CD8-positive, alpha-beta memory T cell (primary cell): ENCODE measurements around the gene CARD18. TPM values are rescaled to one million over a fixed set of nuclear protein-coding genes. Genes with fewer than 3 reads are reported as not detected.
A peak's percentile ranks its signal among the peaks of the same experiment; 100 is the strongest.

ENCODE experiments used
- CTCF ChIA-PET: fragments of 350-600 bp; sonication (Branson Sonifier 250); formaldehyde crosslinking; loops from one replicate; lab custom pipeline; 2021; ENCODE audit warnings: antibody characterized with exemption; lab: Charles Lee
- POLR2A ChIA-PET: fragments of 350-600 bp; sonication (Branson Sonifier 250); formaldehyde crosslinking; loops from one replicate; lab custom pipeline; 2021; ENCODE audit warnings: antibody characterized with exemption; lab: Charles Lee
- DNase-seq, 5 donors: peaks; one replicate each; pipeline versions ENCODE4 v3.0.0 to v3.0.0-alpha.2; 2020 to 2022; ENCODE audit warnings: mixed read lengths in 1 of 5
- H3K27ac ChIP-seq: one replicate; pipeline ENCODE4 v1.7.0; 2013; ENCODE audit warnings: low read depth, mild to moderate bottlenecking, low read length, moderate library complexity
- H3K27me3 ChIP-seq: 2 replicates; pipeline ENCODE4 v1.7.0; 2013; ENCODE audit warnings: low read length, mild to moderate bottlenecking; ENCODE audit not compliant: insufficient read depth, poor library complexity, severe bottlenecking
- H3K36me3 ChIP-seq: 2 replicates; pipeline ENCODE4 v1.7.0; 2013; ENCODE audit warnings: mild to moderate bottlenecking, low read length, moderate library complexity; ENCODE audit not compliant: insufficient read depth
- H3K4me1 ChIP-seq: 2 replicates; pipeline ENCODE4 v1.7.0; 2013; ENCODE audit warnings: mild to moderate bottlenecking, low read length, moderate library complexity; ENCODE audit not compliant: insufficient read depth
- H3K4me3 ChIP-seq: 2 replicates; pipeline ENCODE4 v1.7.0; 2013; ENCODE audit warnings: mild to moderate bottlenecking, low read length
- H3K9me3 ChIP-seq: 2 replicates; pipeline ENCODE4 v1.7.0; 2013; ENCODE audit warnings: mild to moderate bottlenecking, low read length
- H3K27ac Mint-ChIP-seq, 8 donors: one replicate each; pipeline ENCODE4 v1.8.0; 2020 to 2021; ENCODE audit warnings: mixed read lengths in 8 of 8, mild to moderate bottlenecking in 6 of 8, inconsistent platforms in 3 of 8, moderate library complexity in 3 of 8
- H3K27me3 Mint-ChIP-seq, 2 donors: one replicate each; pipeline ENCODE4 v1.8.0; 2020 to 2021; ENCODE audit warnings: mixed read lengths in 2 of 2, mild to moderate bottlenecking in 1 of 2, moderate library complexity in 1 of 2
- H3K36me3 Mint-ChIP-seq, 3 donors: one replicate each; pipeline ENCODE4 v1.8.0; 2020 to 2021; ENCODE audit warnings: mixed read lengths in 3 of 3, inconsistent platforms in 1 of 3, mild to moderate bottlenecking in 1 of 3
- H3K4me1 Mint-ChIP-seq, 3 donors: one replicate each; pipeline ENCODE4 v1.8.0; 2020 to 2021; ENCODE audit warnings: mixed read lengths in 3 of 3, inconsistent platforms in 1 of 3, mild to moderate bottlenecking in 1 of 3
- H3K4me3 Mint-ChIP-seq, 7 donors: one replicate each; pipeline ENCODE4 v1.8.0; 2020 to 2021; ENCODE audit warnings: mixed read lengths in 7 of 7, mild to moderate bottlenecking in 6 of 7, moderate library complexity in 4 of 7, inconsistent platforms in 2 of 7
- H3K9me3 Mint-ChIP-seq, 5 donors: one replicate each; pipeline ENCODE4 v1.8.0; 2020 to 2022; ENCODE audit warnings: mixed read lengths in 5 of 5, mild to moderate bottlenecking in 3 of 5, moderate library complexity in 2 of 5, inconsistent platforms in 1 of 5
- polyA plus RNA-seq: library from polyadenylated mRNA; unstranded; fragments of 300-500 nt; fragmentation: Illumina TruSeq; gene quantifications from one replicate; pipeline ENCODE4 v1.2.3, GENCODE V29; 2021
- total RNA-seq, 2 experiments: library from RNA; stranded (reverse); gene quantifications; one replicate each; pipeline ENCODE4 v1.2.3, GENCODE V29; 2021

CARD18 gene
- total and polyA plus RNA-seq, 3 experiments from 2014 or later = not detected

DNA sequence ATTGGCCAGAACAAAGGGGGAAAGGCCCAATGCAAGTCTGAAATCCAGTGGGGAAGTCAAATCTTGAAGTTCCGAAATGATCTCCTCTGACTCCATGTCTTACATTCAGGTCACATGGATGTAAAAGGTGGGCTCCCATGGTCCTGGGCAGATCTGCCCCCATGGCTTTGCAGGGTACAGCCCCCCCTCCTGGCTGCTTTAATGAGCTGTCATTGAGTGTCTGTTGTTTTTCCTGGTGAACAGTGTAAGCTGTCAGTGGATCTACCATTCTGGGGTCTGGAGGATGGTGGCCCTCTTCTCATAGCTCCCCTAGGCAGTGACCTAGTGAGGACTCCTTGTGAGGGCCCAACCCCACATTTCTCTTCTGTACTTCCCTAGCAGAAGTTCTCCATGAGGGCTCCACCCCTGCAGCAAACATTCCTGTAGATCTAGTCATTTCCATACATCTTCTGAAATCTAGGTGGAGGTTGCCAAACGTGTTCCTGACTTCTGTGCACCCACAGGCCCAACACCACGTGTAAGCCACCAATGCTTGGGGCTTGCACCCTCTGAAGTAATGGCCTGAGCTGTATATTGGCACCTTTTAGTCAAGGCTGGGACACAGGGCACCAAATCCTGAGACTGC is 9.3 kb downstream of the CARD18 start:
- ChIA-PET POLR2A (no interaction called here), CTCF (no interaction called here)
- H3K27ac Mint-ChIP-seq = peak overlapping the region in 1 of 8 donors; percentile 46
- Histone ChIP-seq H3K4me3 (no peak overlapping the region), H3K4me1 (no peaks in the 10 kb centered on the region), H3K9me3 (no peaks in the 10 kb centered on the region), H3K27me3 (no peaks in the 10 kb centered on the region), H3K36me3 (no peaks in the 10 kb centered on the region), H3K27ac (no peak overlapping the region)
- peaks cover 0 to 12% (median 0%) of the 10 kb centered on the region in 3 donors for H3K36me3 Mint-ChIP-seq
- DNase-seq = no peak
- H3K9me3 Mint-ChIP-seq = peaks cover 0 to 12% (median 2%) of the 10 kb centered on the region in 5 donors
- no peaks in the 10 kb centered on the region for H3K4me1 Mint-ChIP-seq
- H3K27me3 Mint-ChIP-seq = peaks cover 0 to 4% of the 10 kb centered on the region in 2 donors
- H3K4me3 Mint-ChIP-seq = no peak overlapping the region

DNA sequence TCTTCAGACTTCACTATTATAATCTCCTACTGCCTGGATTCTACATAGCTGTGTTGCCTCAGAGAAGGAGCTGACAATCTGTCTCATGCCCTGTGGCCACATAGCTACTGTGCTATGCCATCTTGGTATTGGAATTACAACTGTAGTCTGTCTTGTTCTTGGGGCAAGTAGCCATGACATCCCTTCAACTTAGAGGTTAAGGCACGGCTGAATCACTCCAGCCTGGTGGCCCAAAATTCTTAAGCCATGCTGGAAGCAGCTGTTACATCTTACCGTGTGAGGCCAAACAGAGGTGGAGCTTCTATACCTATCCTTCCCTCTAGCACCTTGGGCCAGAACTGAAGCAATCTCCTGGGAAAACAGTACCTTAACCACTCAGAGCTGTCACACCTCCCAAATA is 14.8 kb downstream of the CARD18 start:
- Mint-ChIP-seq H3K4me1 (no peaks in the 10 kb centered on the region), H3K9me3 (peaks cover 0 to 6% (median 0%) of the 10 kb centered on the region in 5 donors), H3K27me3 (no peaks in the 10 kb centered on the region), H3K36me3 (no peaks in the 10 kb centered on the region), H3K27ac (no peak overlapping the region), H3K4me3 (no peak overlapping the region)
- no peak for DNase-seq
- H3K36me3 ChIP-seq = no peaks in the 10 kb centered on the region
- ChIA-PET POLR2A (no interaction called here), CTCF (interaction anchor here (0.7 kb wide), 1 partner anchor 11 kb away, joined by 3 read pairs; no protein-coding TSS in a partner anchor)
- no peaks in the 10 kb centered on the region for H3K4me1 ChIP-seq
- no peaks in the 10 kb centered on the region for H3K9me3 ChIP-seq
- H3K27me3 ChIP-seq = no peaks in the 10 kb centered on the region
- no peak overlapping the region for H3K27ac ChIP-seq
- no peak overlapping the region for H3K4me3 ChIP-seq

DNA sequence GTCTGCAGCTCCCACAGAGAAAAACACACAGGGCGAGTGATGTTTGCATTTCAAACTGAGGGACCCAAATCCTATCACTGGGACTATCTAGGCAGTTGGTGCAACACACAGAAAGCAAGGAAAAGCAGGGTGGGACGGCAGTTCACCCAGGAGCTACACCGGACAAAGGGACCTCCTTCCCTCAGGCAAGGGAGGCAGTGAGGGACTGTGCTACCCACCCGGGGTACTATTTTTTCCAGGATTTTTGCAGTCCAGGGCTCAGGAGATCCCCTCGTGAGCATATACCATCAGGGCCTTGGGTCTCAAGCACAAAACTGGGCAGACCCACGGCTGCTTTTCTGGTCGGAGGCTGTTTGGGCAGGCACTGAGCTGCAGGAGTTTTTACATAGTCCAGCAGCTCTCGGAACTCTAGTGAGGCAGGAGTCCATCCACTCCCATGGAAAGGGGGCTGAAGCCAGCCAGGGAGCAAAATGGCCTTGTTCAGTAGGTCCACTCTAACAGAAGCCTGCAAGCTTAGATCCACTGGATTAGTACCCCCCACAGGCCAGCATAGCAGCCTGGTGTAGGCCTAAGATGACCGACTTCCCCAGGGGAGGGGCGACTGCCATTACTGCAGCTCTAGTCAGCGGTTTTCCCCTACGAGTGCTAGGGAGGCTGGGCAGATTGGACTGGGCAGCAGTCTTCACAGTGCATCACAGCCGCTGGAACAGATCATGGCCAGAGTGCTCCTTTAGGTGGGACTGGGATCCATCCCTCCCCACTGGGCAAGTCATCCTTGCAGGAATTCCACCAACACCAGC is 28.2 kb downstream of the CARD18 start:
- peaks cover 9 to 14% (median 11%) of the 10 kb centered on the region in 3 donors for H3K4me1 Mint-ChIP-seq
- no peaks in the 10 kb centered on the region for H3K27me3 ChIP-seq
- peaks cover 0 to 1% (median 0%) of the 10 kb centered on the region in 5 donors for H3K9me3 Mint-ChIP-seq
- H3K4me1 ChIP-seq = no peaks in the 10 kb centered on the region
- DNase-seq = no peak
- no peak overlapping the region for H3K27ac ChIP-seq
- no peak overlapping the region for H3K4me3 ChIP-seq
- H3K36me3 ChIP-seq = no peaks in the 10 kb centered on the region
- POLR2A ChIA-PET = no interaction called here
- H3K27ac Mint-ChIP-seq = no peak overlapping the region
- peaks cover 0 to 5% (median 0%) of the 10 kb centered on the region in 3 donors for H3K36me3 Mint-ChIP-seq
- CTCF ChIA-PET = no interaction called here
- H3K27me3 Mint-ChIP-seq = peaks cover 4 to 39% of the 10 kb centered on the region in 2 donors
- no peak overlapping the region for H3K4me3 Mint-ChIP-seq
- H3K9me3 ChIP-seq = no peaks in the 10 kb centered on the region

DNA sequence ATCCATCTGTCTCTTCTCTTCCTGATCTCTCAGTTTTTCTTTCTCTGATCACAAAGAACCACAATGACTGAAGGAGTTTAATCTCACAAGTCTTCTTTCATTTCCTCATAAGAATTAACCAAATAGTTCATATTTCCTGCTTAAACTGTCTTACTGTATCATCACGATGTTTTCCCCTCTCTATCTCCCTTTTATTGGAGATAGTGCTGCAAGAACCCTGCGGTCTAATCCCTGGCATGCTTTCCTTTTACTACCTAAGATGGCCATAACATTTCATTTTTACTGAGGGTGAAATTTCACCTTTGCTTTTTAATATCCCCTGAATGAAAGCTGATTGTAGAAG is 28.9 kb downstream of the CARD18 start:
- DNase-seq = no peak
- ChIA-PET POLR2A (no interaction called here), CTCF (no interaction called here)
- Mint-ChIP-seq H3K27me3 (peaks cover 4 to 33% of the 10 kb centered on the region in 2 donors), H3K4me3 (no peak overlapping the region), H3K27ac (peak overlapping the region in 1 of 8 donors; percentile 4), H3K4me1 (peaks cover 9 to 14% (median 11%) of the 10 kb centered on the region in 3 donors), H3K9me3 (peaks cover 0 to 1% (median 0%) of the 10 kb centered on the region in 5 donors), H3K36me3 (peaks cover 0 to 4% (median 0%) of the 10 kb centered on the region in 3 donors)
- Histone ChIP-seq H3K36me3 (no peaks in the 10 kb centered on the region), H3K4me1 (no peaks in the 10 kb centered on the region), H3K4me3 (no peak overlapping the region), H3K27ac (no peak overlapping the region), H3K9me3 (no peaks in the 10 kb centered on the region), H3K27me3 (no peaks in the 10 kb centered on the region)

DNA sequence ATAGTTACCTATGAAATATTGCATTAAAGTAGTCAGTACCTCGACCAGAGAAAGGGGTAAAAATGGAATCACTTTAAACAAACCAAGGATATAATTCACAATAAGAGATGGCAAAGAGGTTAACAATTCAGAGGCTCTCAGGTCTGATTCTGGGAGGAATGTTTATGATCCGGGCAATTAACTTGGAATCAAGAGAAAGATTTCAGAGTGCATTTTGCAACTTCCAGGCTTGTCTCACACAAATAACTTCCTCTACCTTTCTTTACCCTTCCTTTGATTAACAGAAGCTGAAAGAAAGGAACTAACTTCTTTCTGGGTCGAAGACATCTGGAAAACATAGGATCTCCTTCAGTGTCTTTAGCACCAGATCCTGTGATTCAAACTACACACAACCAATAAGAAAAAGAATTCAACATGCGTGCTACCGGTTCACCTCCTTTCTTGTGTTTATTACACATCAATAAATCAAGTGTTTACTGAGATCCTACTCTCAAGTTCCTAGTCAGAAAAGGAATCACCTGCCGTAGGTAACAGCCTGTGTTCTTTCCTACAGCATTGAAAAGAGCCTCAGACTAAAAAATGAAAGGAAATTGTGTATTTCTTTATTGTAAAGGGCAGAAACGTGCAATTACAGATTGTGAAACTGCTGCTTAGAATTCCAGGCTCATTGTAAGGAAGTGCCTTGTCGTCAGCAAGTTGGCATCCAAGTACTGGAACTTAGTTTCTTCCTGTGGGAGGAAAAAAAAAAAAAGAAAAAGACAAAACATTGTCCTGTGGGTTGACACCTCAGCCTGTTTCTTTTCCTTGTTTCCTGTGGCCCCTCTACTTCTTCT is 29.5 kb downstream of the CARD18 start:
- H3K4me3 ChIP-seq = no peak overlapping the region
- CTCF ChIA-PET = no interaction called here
- no peak overlapping the region for H3K27ac Mint-ChIP-seq
- H3K27me3 ChIP-seq = no peaks in the 10 kb centered on the region
- H3K36me3 ChIP-seq = no peaks in the 10 kb centered on the region
- H3K27me3 Mint-ChIP-seq = peaks cover 3 to 33% of the 10 kb centered on the region in 2 donors
- H3K4me1 Mint-ChIP-seq = peaks cover 9 to 14% (median 11%) of the 10 kb centered on the region in 3 donors
- no peak overlapping the region for H3K27ac ChIP-seq
- H3K4me3 Mint-ChIP-seq = no peak overlapping the region
- H3K9me3 Mint-ChIP-seq = peaks cover 0 to 1% (median 0%) of the 10 kb centered on the region in 5 donors
- no peaks in the 10 kb centered on the region for H3K9me3 ChIP-seq
- POLR2A ChIA-PET = no interaction called here
- H3K4me1 ChIP-seq = no peaks in the 10 kb centered on the region
- H3K36me3 Mint-ChIP-seq = peaks cover 0 to 4% (median 0%) of the 10 kb centered on the region in 3 donors
- no peak for DNase-seq

DNA sequence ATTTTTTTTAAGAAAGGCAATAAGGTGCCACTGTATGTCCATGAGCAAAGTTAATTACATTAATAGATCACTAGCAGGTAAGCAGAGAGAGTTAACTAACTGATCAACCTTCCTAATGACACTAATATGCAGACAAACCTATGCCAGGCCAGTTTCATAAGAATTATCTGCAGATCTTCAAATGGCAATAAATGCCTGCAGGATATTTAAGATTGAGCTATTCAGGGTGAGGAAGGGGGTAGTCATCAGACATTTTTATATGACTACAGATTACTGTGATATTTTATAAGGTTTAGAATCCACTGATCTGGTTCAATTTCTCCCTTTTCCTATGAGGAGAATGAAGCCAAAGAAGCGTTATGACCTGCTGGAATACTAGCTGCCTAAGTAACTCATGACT is 30.2 kb downstream of the CARD18 start:
- Histone ChIP-seq H3K27me3 (no peaks in the 10 kb centered on the region), H3K36me3 (no peaks in the 10 kb centered on the region), H3K4me3 (no peak overlapping the region), H3K4me1 (no peaks in the 10 kb centered on the region), H3K9me3 (no peaks in the 10 kb centered on the region), H3K27ac (no peak overlapping the region)
- Mint-ChIP-seq H3K9me3 (peaks cover 0 to 1% (median 0%) of the 10 kb centered on the region in 5 donors), H3K4me3 (no peak overlapping the region), H3K27ac (no peak overlapping the region), H3K27me3 (peaks cover 3 to 30% of the 10 kb centered on the region in 2 donors), H3K36me3 (peaks cover 0 to 4% (median 0%) of the 10 kb centered on the region in 3 donors), H3K4me1 (peaks cover 9 to 19% (median 11%) of the 10 kb centered on the region in 3 donors)
- CTCF ChIA-PET = no interaction called here
- no peak for DNase-seq
- POLR2A ChIA-PET = no interaction called here

DNA sequence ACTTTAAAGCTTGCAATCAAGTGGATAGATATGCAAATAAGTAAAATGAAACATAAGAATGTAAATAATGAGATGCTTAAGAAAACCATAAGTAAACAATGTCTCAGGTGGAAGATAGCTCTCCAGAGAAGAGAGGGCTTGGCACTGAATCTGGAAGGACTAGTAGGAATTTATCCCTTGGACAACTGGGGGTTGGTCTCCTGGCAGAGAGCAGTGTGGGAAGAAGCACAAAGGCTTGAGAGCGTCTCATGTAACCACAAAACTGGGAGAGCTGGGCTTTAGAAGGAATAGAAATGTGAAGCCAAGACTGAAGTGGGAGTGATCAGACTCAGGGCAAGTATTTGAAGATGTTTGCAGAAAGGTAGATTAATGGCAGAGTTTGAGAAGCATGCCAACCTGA is 31.3 kb downstream of the CARD18 start:
- Histone ChIP-seq H3K4me3 (no peak overlapping the region), H3K27ac (no peak overlapping the region), H3K9me3 (no peaks in the 10 kb centered on the region), H3K27me3 (no peaks in the 10 kb centered on the region), H3K4me1 (no peaks in the 10 kb centered on the region), H3K36me3 (no peaks in the 10 kb centered on the region)
- H3K27me3 Mint-ChIP-seq = peaks cover 3 to 30% of the 10 kb centered on the region in 2 donors
- ChIA-PET CTCF (no interaction called here), POLR2A (no interaction called here)
- H3K36me3 Mint-ChIP-seq = peaks cover 0 to 4% (median 0%) of the 10 kb centered on the region in 3 donors
- no peak overlapping the region for H3K27ac Mint-ChIP-seq
- DNase-seq = no peak
- H3K4me1 Mint-ChIP-seq = peaks cover 9 to 22% (median 11%) of the 10 kb centered on the region in 3 donors
- peaks cover 0 to 1% (median 0%) of the 10 kb centered on the region in 5 donors for H3K9me3 Mint-ChIP-seq
- no peak overlapping the region for H3K4me3 Mint-ChIP-seq
